Gastroesophageal sphincter (tissue), 3 donors: ENCODE results near the gene ACTN1.

ENCODE experiments used
- EP300 ChIP-seq: sonication (generic); formaldehyde crosslinking; IDR thresholded peaks from one replicate; pipeline ENCODE4 v1.6.1; 2017; ENCODE audit warnings: antibody characterized with exemption, mild to moderate bottlenecking
- POLR2A ChIP-seq, 2 donors: fragments of 450-650 bp; IDR thresholded peaks; one replicate each; pipeline ENCODE4 v1.6.1; 2017; ENCODE audit warnings: antibody characterized with exemption in 2 of 2, mild to moderate bottlenecking in 2 of 2, moderate library complexity in 1 of 2
- TF ChIP-seq, protein P1 (sequence below), 4 experiments: fragments of 200-600 bp in 2 of 4; fragments of 450-650 bp in 2 of 4; sonication (generic) in 1 of 4; IDR thresholded peaks; one replicate each; pipeline ENCODE4 v1.5.1; 2017 to 2019; ENCODE audit warnings: antibody characterized with exemption in 4 of 4, mild to moderate bottlenecking in 2 of 4, moderate library complexity in 2 of 4

DNA sequence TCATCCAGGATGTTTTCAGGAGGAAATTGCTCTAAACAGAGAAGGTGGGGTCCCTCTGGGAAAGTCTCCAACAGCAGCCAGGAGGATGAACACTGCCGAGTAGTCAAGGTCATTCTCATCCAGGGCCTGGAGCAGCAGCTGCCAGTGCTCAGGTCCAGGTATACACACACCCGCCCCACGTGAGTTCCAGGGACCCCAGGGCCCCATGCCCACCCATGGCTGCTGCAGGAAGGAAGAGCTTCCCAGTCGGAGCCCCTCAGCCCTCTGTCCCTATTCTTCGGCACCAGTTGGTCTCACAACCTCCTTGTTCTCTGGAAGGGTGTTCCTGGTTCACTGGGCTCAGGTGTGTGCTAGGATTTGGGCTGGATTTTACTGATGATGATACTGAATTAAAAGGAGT, 72.7 kb downstream of the ACTN1 start:
- TF ChIP-seq POLR2A (IDR thresholded peaks at IDR 0.05), result no peak
- TF ChIP-seq, protein P1, sequence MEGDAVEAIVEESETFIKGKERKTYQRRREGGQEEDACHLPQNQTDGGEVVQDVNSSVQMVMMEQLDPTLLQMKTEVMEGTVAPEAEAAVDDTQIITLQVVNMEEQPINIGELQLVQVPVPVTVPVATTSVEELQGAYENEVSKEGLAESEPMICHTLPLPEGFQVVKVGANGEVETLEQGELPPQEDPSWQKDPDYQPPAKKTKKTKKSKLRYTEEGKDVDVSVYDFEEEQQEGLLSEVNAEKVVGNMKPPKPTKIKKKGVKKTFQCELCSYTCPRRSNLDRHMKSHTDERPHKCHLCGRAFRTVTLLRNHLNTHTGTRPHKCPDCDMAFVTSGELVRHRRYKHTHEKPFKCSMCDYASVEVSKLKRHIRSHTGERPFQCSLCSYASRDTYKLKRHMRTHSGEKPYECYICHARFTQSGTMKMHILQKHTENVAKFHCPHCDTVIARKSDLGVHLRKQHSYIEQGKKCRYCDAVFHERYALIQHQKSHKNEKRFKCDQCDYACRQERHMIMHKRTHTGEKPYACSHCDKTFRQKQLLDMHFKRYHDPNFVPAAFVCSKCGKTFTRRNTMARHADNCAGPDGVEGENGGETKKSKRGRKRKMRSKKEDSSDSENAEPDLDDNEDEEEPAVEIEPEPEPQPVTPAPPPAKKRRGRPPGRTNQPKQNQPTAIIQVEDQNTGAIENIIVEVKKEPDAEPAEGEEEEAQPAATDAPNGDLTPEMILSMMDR (IDR thresholded peaks at IDR 0.05), result no peak
- TF ChIP-seq EP300, result no peak
